Stimulated activated CD4-positive, alpha-beta T cell treated with anti-CD3 and anti-CD28 coated beads, Interleukin-4, amount 100 ng/mL, for 1 hour (primary cell): Measurements from ENCODE around the gene UGT3A2.
"Not testable (repeated sequence)": the region's sequence is repeated elsewhere in the genome, so short reads cannot be mapped to it uniquely, and the experiment has no call there.

Experiments
- DNase-seq: peaks from one replicate; pipeline ENCODE4 v3.0.0-alpha.2; 2020

The UGT3A2 gene

GRCh38 chr5:36052538-36052937 lies 14.1 kb downstream of the UGT3A2 start:
- no peak for DNase-seq

DNA sequence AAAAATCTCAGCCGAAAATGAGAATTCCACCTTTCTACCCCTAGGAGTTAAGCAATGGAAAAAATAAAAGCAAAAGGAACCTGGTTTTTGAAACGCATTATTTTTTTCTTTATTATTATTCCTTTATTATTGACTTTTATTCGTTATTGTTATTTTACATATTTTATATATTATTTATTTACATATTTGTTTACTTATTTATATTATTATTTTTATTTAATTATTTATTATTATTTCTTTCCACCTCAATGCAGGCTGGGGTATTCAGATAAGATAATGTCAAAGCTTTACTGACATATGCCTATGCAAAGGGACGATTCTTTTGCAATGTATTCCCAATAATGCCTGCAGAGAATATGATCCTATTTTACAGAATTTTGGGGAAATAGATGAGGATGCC lies 16.7 kb downstream of the UGT3A2 start:
- no peak for DNase-seq

DNA sequence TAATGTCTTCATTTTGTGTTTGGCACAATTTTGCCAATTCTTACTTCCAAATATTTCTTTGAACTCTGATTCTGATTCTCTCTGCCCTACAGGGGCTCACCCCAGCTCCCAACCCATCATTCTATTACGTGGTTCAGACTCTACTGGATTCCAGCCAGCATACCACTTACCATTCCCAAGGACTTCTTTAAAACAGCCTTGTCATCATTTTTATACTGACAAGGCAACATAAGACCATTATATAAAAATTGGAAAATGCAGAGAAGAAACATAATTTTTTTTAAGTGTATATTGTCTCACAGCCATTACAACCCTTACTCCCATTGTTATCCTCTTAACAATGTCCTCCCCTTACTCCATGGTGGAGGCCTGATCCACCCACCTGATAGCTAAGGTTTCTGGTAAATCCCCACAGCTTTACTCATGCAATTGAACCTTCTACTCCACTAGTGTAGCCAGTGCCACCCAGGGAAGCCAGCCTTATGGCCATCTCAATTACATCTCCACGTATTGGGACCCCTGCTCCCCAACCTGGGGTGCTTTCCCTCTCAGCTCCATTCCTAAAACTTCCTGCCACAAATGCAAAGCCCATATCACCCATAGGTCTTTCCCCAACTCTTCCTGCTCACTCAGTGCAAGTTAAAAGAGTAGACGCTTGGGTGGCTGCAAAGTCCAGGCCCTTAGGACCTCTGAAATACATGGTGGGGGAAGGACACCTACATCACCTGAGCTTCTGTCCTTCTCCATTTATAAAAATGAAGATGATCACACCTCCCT lies 19.1 kb downstream of the UGT3A2 start:
- no peak for DNase-seq

DNA sequence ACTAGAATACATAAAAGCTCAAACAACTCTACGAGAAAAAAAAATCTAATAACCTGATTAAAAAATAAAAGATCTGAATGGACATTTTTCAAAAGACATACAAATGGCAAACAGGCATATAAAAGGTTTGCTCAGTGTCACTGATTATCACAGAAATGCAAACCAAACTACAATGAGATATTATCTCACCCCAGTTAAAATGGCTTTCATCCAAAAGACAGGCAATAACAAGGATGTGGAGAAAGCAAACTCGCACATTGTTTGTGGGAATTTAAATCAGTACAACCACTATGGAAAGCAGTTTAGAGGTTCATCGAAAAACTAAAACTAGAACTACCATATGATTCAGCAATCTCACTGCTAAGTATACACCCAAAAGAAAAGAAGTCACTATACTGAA lies 20.8 kb downstream of the UGT3A2 start:
- no peak for DNase-seq

DNA sequence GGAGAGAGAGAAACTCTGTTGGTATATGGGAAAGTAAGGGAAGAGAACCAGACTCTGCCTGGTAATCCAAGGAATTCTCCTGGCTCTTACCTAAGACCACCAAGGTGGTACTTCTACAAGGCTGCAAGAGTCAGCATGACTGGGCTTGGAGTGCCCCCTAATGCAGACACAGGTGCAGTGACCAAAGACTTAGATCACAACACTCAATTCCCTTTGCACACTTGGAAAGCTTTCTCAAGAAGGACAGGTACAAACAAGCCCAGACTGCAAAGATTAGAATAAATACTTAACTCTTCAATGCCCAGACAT lies 25.2 kb downstream of the UGT3A2 start:
- no peak for DNase-seq

DNA sequence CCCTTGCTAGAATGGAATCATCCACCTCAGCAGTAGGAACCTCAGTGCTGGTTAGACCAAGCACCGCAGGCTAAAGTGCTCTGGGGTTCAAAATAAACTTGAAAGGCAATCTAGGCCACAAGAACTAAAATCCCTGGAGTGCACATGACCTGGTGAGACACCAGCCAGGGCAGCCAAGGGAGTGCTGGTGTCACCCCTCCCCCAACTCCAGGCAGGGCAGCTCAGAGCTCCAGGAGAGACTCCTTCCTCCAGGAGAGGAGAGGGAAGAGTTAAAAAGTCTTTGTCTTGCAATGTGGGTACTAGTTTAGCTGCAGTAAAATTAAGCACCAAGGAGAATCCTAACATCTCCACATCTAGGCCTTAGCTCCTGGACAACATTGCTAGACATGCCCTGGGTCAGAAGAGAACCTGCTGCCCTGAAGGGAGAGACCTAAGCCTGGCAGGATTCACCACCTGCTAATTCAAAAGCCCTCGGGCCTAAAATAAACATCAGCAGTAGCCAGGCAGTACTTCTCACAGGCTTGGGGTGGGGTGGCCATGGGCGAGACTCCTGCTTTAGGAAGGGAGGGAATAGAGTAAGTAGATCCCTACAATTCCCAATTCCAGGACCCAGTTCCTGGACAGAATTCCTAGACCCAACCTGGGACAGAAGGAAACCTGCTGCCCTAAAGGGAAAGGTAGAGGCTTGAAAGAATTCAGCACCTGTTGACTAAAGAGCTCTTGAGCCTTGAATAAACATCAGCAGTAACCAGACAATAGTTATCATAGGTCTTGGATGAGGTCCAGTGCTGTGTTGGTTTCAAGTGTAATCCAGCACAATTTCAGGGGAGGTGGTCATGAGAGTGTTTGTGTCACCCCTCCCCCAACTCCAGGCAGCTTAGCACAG lies 25.8 kb downstream of the UGT3A2 start:
- no peak for DNase-seq

GRCh38 chr5:36035696-36036095 lies 31.0 kb downstream of the UGT3A2 start:
- no peak for DNase-seq

- not testable (repeated sequence) for DNase-seq
Observed at GRCh38 chr5:36034536-36035134, 32.0 kb downstream of the UGT3A2 start.

GRCh38 chr5:36033486-36033885 lies 33.2 kb downstream of the UGT3A2 start:
- DNase-seq: no peak

DNA sequence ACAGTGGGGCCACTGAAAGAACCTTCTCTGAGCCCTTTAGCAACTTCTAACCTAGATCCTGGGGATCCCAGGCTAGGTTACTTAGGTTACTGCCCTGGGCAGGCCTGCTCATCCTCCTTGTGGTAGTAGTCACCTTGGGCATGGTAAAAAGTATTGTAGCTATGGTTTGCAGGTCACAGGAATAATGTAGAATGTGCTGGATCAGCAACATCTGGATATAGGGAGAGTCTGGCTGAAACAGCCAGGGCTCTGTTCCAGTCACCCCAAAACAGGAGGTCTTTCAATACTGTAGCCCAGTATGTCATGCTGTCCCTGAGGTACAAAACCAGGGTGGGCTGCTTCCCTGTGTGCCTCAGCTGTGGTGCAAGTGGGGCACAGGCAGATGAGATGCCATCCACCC lies 33.6 kb downstream of the UGT3A2 start:
- no peak for DNase-seq

DNA sequence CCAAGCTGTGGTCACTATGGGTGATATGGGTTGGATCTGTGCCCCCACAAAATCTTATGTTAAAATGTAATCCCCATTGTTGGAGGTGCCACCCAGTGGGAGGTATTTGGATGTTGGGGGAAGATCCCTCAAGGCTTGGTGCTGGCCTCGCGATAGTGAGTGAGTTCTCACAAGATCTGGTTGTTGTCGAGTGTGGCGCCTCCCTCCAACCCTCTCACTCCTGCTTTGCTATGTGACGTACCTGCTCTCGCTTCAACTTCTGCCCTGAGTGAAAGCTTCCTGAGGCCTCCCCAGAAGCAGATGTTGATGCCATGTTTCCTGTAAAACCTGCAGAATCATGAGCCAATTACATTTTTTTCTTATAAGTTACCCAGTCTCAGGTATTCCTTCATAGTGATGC lies 35.5 kb downstream of the UGT3A2 start:
- no peak for DNase-seq

GRCh38 chr5:36029914-36030313 lies 36.8 kb downstream of the UGT3A2 start:
- DNase-seq: no peak

- no peak for DNase-seq
Observed at GRCh38 chr5:36028816-36029465, 37.7 kb downstream of the UGT3A2 start.

DNA sequence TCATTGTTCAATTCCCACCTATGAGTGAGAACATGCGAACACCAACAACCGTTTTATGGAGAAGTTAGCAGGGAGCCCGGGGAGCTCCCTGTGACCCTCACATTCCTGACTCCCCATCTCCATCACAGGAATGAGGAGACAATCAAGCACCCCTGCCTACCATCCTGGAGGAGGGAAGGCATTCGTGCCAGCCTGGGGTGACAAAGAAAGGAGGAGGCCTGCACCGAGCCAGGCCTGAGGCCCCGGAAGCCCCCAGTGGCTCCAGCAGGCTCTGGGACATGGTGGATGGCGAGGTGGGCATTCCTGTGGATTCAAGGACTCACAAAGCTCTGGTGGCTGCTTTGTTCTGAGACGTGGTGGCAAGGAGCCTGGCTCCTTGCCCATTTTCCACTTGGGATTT lies 39.0 kb downstream of the UGT3A2 start:
- no peak for DNase-seq

DNA sequence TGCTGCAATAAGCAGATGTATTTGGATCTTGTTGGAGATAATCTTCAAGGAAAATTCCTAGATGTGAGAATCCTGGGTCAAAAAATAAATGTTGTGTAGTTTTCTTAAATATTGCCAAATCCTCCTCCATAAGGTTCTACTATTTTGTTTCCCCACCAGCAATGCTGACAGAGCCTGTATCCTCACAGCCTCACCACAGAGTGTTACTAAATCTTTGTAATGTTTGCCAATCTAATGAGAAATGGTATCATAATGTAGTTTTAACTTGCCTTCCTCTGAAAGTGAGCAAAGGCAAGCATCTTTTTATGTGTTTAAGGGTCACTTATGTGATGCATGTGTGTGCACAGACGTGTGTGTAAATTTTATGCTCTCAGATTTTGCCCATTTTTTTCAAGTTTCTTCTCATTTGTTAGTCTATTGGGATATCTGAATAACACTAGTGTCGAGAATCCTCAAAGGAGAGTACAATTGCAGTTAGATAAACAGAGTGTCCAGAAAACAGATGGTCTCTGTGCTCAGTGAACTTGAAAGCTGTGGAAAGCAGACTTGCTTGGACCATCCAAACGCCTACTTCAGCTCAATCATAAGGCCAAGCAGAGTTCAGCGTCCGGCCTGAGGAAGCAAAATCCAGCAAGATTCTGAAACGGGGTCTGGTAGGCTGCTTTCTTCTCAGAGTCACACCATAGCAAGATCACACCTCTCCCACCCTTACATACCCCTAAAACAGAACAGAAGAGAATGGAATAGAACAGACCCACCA lies 39.8 kb downstream of the UGT3A2 start:
- DNase-seq: no peak

DNA sequence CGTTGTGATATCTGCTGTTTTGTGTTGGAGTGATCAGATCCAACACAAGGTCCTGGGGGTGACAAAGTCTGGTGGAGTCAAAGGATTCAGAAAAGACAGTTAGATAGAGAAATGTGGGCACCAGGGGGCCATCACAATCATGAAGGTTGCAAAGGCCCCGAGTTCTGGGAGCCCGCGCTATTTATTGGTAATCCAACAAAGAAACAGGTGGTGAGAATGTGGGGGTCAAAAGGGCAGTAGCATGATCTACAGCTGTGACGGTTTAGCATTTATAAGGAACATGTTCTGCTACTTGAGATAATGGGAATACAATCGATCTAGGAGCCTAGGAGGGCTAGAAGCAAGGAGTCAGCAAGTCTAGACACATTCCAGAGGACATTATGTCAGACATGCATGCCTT lies 44.4 kb downstream of the UGT3A2 start:
- DNase-seq: not testable (repeated sequence)

DNA sequence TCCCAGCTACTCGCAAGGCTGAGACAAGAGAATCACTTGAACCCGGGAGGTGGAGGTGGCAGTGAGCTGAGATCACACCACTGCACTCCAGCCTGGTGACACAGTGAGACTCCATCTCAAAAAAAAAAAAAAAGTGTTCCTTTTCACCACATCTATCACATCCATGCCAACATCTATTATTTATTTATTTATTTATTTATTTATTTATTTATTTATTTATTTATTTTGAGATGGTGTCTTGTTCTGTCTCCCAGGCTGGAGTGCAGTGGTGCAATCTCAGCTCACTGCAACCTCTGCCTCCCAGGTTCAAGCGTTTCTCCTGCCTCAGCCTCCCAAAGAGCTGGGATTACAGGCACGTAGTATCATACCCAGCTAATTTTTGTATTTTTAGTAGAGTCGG lies 47.1 kb downstream of the UGT3A2 start:
- not testable (repeated sequence) for DNase-seq

GRCh38 chr5:36017622-36018021 lies 49.1 kb downstream of the UGT3A2 start:
- DNase-seq: no peak

GRCh38 chr5:36017004-36017403 lies 49.7 kb downstream of the UGT3A2 start:
- DNase-seq: no peak

- DNase-seq: no peak
Observed at GRCh38 chr5:36013182-36013581, 53.5 kb downstream of the UGT3A2 start.

GRCh38 chr5:36009698-36010097 lies 57.0 kb downstream of the UGT3A2 start:
- no peak for DNase-seq

GRCh38 chr5:36007366-36007765 lies 59.3 kb downstream of the UGT3A2 start:
- DNase-seq: no peak

DNA sequence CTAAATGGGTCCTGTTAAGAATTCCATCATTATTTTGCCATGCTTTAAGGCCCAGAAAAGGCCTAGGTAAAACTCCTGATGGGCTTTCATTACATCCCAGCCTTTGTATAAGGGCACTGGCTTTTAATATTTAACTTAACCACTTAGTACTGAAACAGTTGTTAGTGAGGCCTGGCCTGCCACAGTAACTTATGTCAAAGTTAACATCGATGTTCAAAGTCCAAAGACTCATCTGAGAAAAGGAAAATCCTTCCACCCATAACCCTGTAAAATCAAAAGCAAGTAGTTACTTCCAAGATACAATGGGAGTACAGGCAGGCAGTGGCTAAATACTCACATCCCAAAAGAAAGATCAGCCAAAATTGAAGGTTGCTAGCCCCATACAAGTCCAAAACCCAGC lies 60.5 kb downstream of the UGT3A2 start:
- DNase-seq: no peak
